GM12878 (cell line): Measurements from ENCODE around the gene OR51L1.
"Not testable (repeated sequence)": the region's sequence is repeated elsewhere in the genome, so short reads cannot be mapped to it uniquely, and the experiment has no call there.

Experiments used
- CTCF ChIP-seq, 3 experiments: IDR thresholded peaks in 2 of 3; conservative IDR thresholded peaks in 1 of 3; 2 replicates each; pipeline ENCODE4 v1.5.1; 2011; ENCODE audit warnings: low read depth in 3 of 3, low read length in 3 of 3, mild to moderate bottlenecking in 3 of 3, control low read depth in 2 of 3, moderate library complexity in 2 of 3, inconsistent platforms in 1 of 3, mixed read lengths in 1 of 3; ENCODE audit not compliant: control insufficient read depth in 2 of 3, insufficient read depth in 1 of 3; ENCODE audit errors: extremely low read depth in 1 of 3
- MAX ChIP-seq: IDR thresholded peaks from 2 replicates; pipeline ENCODE4 v1.6.1; 2012; ENCODE audit warnings: low read depth, low read length, improper control_type of control experiment

GRCh38 chr11:4955613-4956012 is 39.0 kb upstream of the OR51L1 start, which contains the start of gene OR51A2:
- not testable (repeated sequence) for TF ChIP-seq CTCF (IDR thresholded peaks at IDR 0.05 in 2 of 3, conservative IDR thresholded peaks at IDR 0.05 in 1 of 3; ENCODE audit: control insufficient read depth in 2 of 3, extremely low read depth in 1 of 3, insufficient read depth in 1 of 3, low read depth in 3 of 3, low read length in 3 of 3); MAX
